Hematopoietic multipotent progenitor cell treated with erythropoietin and hydrocortisone succinate and interleukin-3 and kit ligand, for 15 days (in vitro differentiated cells): ENCODE results near the gene STK32B.

Experiments
- DNase-seq: peaks from one replicate; pipeline ENCODE4 v3.0.0-alpha.2; 2015; ENCODE audit warnings: low spot score

STK32B gene

DNA sequence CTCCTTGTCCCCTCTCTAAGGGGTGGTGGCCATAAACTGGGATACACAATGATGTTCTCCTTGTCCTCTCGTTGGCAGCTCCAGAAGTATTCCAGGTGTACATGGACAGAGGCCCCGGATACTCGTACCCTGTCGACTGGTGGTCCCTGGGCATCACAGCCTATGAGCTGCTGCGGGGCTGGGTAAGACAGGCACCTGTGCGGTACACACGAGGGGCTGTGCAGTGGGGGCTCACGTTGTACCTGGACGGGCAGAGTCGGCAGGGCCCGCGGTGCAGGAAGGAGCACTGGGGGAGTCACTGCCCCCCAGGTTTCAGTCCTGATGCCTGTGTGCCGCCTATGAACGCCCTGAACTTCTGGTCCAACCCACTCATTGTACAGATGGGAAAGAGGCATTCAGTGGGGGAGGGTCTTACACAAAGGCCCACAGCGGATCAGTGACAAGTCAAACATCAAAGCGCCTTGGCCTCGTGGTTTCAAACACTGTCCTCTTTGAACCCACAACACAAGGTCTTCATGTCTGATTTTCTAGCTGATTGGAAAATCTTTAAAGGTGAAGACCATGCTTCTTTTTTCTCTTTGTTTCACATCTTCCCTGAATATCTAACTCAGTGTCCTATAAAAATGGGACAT is 395.4 kb downstream of the STK32B start:
- DNase-seq: no peak

DNA sequence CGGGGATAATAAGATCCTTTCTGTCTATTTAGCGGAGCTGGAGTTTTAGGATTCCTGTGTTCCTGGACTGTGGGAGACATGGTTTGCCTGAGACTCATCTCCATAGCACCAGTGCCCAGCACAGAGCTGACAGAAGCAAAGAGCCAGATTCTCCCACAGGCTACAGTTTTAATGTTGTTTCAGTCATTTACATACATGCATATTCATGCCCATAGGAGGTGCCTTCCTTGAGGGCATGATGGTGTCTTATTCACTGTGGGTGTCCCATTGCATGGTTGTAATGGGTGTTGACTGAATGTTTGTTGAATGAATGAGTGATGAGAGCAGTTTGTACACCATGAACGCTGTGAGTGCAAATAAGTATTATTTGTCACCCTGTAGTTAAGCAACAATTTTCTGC is 396.5 kb downstream of the STK32B start:
- DNase-seq: no peak

DNA sequence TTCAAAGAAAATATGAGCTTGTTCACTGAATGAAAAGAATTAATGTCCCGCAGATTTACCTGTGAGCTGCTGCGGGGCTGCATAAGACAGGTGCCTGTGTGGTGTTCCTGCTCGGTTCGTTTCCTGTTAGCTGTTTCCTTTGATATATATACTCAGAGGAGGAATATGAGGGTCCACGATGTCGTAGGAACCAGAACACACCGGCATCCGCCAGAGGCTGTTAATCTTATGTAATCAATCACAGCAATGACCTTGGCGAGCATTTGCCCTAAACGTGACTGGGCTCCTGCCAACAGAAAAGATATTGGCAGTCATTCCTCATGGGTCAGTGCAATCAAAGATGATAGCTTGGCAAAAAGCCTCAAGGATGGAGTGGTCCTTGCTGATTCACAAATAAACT is 396.9 kb downstream of the STK32B start:
- no peak for DNase-seq

DNA sequence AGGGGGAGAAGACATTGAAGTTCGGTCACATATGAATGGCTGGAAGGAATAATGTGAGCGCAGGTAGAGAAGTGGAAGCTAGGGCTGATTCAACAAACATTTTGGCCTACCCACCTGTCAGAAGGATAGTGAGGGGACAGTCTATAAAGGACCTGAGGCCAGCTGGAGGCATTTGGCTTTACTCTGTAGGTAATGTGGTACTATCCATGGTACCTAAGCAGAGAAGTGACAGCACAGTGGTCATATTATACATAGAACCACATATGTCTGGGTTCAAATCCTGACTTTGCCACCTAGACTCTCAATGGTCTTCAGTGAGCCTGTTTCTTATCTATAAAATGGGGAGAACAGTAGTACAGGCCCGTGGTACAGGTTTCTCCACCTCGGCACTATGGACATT is 400.0 kb downstream of the STK32B start:
- no peak for DNase-seq

DNA sequence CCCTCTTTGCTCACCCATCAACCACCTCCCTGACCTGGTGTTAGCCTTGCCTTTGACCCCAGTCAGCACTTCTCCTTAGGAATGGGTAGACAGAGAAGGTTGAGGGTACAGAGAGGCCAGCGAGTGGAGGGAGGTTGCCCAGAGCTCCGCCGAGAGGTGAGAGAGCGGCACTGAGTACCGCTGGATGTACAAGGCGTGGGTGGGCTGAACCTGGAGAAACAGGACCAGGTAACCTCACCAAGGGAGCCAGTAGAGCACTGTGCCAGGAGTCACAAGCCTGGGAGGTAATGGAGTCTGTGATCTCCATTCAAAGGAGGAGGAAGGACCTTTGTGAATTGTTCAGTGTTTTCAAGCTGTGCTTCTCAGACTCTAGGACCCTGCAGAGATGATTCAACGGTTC is 400.9 kb downstream of the STK32B start:
- DNase-seq: no peak

DNA sequence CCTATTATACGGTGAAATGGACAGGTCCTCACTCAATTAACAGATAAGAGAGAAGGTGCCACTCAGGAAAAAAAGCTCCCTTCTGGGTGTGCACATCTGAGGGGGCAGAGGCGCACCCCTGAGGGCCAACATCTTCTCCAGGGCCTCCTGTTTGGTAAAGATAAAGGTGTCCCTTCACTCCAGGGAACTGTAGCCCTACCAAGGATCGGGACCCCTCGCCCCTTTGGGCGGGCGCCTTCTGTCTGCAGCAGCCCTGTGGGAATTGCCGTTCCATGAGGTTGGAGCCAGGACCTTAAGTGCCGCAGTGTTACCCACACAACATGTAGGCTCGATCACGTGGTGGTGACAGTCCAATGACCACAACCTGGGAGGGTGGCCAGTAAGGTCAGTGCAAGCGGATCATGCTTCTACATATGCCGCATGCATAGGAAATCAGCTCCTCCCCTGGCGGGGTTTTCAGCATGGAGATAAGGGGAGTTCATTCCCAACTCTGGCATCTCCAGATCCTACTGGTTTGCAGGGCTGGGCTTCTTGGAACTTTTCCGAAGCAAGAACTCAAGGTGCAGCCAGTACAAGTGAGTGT is 403.8 kb downstream of the STK32B start:
- no peak for DNase-seq

DNA sequence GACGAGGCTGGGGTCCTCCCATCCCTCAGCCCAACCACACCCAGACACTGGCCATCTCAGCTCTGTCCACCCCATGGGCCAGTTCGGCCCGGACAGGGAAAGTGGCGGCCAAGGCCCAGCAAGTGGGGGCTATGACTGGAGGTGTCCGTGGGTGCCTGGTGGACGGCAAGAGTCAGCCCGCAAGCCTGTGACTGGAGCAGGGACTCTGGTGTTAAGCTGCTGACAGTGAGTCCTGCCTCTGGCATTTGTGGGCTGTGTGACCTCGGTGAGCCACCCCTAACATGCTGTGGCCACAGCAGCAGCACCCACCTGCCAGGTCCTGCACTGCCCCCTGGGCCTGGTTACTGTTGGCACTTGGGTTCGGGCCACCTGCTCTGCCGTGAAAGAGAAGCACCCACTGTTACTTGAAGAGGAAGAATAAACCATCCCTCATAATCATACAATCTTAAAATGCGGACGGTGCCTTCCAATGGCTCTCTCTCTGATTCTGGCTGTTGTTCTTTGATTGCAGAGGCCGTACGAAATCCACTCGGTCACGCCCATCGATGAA is 405.1 kb downstream of the STK32B start:
- no peak for DNase-seq

DNA sequence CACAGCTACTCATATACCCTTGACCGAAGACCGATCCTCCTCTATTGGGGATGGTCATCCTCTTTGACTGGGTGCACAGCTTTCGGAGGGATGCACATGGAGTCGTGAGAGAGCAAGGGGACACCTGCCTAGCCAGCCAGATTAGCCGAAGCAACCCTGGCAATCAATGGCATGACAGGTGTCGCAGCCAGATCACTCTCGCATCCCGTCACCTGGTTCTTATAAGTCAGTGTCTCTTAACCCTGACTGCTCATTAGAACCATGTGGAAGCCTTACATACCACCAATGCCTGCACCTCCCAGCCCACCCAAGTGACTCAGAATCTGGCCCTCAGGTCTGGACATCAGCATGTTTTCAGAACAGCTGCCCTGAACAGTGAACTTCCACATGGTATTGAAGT is 407.4 kb downstream of the STK32B start:
- no peak for DNase-seq

DNA sequence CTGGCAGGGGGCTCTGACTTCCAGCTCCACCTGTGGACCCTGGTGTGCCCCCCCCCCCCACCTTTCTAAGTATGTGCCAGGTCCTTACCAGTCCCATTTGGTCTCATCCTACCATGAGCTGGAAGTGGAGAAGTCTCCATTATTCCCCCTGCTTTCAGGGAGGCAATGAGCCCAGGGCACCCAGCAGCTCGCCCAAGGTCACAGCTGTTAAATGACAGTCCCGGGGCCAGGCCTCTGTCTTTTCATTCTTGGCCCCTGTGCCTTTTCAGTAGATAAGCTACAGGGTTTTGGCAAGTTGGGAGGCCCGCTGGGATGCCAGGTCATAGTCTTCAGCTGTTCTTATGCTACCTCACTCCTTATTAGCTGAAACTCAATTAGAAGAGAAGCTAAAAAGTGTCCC is 408.0 kb downstream of the STK32B start:
- no peak for DNase-seq

DNA sequence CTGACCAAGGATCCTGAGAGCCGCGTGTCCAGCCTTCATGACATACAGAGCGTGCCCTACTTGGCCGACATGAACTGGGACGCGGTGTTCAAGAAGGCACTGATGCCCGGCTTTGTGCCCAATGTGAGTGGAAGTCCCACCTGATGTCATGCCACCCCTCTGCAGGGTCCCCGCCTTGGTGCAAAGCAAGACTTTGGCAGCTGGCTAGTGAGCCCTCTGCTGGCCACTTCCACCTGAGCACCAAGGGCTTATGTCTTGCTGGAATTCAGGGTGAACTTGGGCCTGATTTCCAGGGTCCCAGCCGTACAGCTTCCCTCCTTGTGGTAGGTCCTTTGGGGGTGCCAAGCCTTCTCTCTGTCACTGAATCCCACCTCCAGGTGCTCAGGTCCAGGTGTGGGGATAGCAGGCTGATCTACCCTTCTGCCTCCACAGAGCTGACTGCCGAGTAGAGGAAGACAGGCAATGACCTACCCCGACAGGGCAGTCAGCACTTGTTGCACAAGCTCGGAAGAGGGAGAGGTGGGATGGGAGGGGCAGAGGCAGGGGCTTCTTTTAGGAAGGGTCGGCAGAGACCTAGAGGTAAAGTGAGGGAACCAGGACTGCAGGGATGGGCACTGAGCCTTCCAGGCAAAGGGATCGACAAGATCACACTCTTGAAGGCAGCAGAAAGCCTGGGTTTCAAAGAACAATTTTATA is 409.0 kb downstream of the STK32B start:
- no peak for DNase-seq

DNA sequence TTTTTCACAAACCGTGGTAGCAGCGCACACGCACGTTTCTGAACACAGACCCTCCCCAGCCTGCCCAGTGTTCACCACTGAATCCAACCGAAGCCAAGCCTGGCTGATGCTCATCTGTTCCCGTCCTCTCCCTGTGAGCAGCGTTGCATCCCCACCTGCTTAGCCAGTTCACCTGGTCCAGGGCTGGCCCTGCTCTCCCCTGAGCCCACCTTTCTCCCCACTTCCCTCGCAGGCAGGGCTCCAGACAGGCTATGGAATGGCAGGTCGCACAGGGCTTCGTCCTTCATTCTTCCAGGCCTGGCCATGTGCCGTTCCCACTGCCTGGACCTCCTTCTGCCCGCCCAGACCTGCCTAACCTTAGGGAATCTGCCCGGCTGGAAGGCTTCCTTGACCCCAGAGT is 410.2 kb downstream of the STK32B start:
- DNase-seq: no peak

DNA sequence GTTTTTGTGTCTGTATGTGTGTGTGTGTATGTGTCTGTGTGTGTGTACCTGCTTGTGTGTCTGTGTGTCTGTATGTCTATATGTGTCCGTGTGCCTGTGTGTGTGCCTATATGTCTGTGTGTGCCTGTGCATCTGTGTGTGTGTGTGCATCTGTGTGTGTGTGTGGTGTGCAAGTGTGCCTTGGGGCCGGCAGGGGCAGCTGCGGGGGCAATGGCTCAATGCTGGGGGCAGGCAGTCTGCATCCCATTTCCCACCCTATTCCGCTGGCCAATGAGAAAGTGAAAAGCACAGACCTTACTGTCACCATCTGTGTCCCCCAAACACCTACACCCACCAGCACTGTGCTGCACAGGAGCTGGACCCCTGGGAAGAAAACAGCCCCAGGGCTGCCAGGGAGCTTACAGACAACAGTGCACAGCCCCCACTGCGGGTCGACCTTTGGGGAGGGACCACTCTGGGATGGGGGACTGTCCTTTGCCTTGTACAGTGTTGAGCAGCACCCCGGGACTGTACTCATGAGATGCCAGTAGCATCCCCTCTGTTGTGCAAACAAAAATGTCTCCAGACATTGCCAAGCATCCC is 411.1 kb downstream of the STK32B start:
- DNase-seq: no peak

DNA sequence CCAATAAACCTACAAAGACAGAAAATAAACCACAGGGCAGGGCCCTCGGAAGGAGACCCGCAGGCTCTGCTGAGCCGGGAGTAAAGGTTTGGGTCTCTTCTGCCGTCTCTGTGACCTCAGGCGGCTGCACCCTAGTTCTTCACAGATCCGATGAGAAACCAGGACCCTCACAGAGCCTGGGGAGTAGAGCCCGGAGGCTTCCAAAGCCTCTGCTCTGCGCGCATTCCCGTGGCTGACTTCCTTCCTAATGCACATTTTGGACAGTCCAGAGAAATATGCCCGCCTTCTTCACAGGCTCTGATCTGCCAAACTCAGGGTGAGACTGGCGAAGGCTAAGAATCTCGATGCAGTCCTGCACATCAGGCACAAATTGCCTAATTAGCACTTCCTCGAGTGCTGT is 411.6 kb downstream of the STK32B start:
- no peak for DNase-seq

DNA sequence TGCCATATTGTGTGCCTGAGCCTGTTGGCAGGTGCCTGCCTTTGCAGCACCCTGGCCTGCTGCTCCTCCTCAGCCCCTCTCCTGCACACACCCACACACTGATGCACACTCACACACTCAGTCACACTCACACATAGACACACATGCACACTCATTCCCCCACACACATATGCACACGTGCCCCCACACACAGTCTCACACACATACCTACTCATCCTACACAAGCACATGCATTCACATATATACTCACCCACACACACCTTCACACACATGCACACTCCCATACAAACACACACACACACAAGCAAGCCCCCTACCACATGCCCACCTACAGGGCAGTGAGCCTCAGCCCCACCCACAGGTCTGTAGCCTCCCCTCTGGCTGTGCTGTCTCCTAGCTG is 412.1 kb downstream of the STK32B start:
- DNase-seq: no peak

DNA sequence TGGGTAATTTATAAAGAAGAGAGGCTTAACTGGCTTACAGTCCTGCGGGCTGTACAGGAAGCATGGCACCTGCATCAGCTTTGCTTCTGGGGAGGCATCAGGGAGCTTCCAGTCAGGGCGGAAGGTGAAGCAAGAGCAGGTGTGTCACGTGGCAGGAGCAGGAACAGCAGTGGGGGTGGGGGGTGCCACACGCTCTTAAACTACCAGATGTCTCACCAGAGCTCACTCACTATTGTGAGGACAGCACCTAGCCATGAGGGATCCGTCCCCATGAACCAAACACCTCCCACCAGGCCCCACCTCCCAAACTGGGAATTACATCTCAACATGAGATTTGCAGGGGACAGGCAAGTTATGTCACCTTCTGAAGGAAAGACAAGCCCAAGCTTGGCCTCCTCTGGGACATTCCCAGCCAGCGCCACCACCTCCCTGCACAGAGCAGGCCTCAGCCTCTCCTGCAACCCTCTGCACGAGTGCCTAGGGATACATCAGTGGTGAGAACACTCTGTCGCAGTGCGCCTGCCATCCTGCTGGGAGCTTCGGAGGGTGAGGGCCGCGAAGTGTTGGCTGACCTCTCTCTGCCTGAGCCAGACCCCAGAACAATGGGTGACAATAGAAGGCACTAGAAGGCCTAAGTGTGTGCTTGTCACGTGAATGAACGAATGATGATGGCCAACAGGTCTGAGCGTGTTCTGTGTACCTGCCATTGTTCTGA is 412.8 kb downstream of the STK32B start:
- DNase-seq: no peak

DNA sequence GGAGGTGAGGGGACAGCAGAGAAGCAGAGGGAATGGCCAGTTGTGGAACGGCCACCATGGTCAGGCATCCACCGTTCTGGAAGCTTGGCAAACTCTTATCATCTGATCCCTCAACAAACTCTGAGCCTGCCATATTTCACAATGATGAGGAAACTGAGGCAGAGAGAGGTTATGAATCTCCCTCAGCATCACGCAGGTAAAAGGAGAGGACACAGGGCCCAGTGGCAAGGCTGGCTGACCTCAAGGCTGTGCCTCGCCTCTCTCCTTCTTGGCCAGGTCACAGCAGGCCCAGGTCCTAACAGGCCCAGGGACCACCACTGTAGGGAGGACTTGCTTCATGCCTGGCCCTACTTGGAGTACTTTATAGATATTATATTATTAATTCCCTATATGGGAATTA is 414.2 kb downstream of the STK32B start:
- DNase-seq: no peak

DNA sequence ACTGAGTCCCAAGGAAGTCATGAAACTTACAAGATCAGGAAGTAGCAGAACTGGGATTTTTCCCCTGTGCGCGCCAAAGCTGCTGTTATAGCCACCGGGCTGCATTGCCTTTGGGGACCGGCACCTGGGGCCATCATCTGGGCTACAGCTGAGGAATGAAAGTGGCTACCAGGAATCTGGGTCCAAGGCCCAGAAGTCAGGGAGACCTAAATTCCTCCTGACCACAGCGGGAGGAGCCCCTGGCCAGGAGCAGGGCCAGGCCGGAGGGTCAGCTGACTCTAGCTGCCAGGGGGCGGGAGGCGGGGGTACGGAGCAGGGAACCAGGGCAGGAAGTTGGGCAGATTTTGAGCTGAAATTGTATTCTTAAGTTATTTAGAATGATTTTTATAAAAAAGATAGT is 414.7 kb downstream of the STK32B start:
- no peak for DNase-seq

DNA sequence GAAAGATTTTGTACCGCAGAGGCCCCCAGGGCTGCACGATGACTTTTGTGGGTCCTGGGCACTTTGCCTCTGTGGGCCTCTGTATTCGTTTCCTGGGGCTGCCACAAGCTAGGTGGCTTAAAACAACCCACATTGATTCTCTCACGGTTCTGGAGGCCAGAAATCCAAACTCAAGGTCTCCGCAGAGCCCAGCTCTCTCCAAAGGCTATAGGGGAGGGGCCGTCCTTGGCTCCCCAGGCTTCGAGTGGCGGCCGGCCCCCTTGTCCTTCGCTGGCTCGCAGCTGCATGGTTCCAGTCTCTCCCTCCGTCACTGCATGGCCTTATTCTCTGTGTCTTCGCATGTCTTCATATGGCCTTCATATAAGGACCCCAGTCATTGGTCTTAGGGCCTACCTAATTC is 415.8 kb downstream of the STK32B start:
- DNase-seq: no peak

DNA sequence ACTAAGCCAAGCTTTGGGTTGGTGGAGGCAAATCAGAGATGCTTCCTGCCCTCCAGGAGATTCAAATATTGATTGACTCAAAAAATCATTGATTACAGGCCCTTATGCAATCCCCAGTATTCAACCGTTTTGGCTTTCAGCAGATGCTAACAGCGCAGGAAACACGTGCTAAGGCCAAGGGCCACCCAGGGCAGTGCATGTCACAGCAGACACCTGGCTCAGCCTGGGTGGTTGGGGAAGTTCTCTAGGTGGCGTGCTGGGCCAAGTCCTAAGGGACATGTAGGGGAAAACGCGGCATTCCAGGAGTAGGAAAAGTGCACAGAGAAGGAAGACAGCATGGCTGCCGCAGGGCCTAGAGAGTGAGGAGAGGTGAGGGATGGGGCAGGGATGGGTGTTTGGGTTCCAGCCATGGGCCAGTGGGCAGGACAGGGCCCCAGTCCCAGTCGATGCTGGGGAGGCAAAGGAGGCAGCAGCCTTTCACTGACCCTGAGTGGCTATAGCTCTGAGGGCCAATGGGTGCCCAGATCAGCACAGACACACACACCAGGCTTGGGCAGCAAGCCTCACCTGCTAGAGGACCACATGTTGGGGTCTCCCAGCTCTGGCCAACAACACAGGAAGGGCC is 418.0 kb downstream of the STK32B start:
- no peak for DNase-seq

DNA sequence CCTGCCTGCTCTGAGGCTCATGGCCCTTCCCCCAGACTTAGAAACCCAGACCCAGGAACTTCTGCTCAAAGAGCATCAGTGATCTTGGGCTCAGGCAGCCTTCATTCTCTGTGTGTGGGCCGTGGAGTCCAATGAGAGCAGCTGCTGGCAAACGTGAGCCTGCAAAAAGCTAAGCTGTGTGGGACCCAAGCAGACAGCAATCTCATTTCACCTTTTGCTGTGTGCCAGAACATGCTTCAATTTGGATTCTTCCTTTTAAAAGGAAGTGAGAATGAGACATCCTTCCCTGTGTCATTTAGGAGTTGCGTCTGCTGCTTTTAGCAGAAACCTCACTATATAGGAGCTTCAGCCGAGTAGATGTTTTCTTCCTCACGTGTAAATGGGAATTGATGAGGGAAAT is 418.6 kb downstream of the STK32B start:
- DNase-seq: no peak

DNA sequence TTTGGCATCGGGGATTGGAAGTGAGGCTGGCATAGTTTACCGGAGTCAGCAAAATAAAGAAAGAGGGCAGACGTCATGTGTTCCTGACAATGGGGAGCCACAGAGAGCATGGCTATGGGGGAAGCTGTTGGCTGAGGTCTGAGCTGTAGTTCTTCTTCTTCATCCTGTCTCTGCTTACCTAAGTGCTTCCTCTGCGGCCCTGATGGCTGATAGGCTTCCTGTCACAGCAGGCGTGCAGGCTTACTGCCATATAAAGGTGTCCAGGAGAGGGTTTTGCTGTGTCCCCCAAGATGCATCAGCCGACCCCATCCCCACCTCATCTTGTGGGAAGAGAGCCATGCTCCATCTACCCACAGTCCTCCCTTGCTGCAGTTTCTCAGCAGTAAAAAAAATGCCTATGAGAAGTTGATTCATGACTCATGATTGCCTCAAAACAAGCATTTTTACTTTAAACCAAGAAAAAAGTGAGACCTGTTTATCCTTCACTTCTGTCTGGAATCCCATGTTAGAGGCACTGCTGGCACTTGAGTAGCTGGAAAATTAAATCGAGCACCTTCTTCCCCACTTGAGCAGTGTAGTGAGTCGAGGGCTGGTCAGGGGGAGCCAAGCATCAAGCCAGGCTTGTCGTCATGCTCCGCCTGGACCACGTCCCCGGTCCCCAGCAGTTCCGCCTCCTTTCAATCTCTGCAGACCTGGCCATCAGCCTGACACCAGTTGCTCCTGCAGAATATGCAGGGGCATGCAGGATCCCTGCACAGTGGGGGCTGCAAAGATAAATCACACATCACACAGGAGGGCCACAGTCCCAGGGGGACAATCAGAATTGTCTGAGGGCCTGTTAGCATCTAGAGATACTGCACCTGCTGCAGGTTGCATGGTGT is 419.3 kb downstream of the STK32B start:
- DNase-seq: no peak
